NB4 (cell line): Measurements from ENCODE around the gene SYNE1.

Experiments used
- DNase-seq: peaks from one replicate; pipeline ENCODE4 v3.0.0; 2010; ENCODE audit warnings: low read depth
- H3K4me3 ChIP-seq: one replicate; pipeline ENCODE4 v1.5.1; 2011; ENCODE audit warnings: mild to moderate bottlenecking, low read depth, low read length, moderate library complexity
- CTCF ChIP-seq: IDR thresholded peaks from one replicate; pipeline ENCODE4 v1.5.1; 2012; ENCODE audit warnings: low read depth, low read length
- MYC ChIP-seq: IDR thresholded peaks from 2 replicates; pipeline ENCODE4 v1.6.1; 2011; ENCODE audit warnings: low read depth, low read length
- POLR2A ChIP-seq: IDR thresholded peaks from 2 replicates; pipeline ENCODE4 v1.6.1; 2011; ENCODE audit warnings: mild to moderate bottlenecking; ENCODE audit not compliant: insufficient read length; ENCODE audit errors: extremely low read depth
- TF ChIP-seq, protein P1 (sequence below): IDR thresholded peaks from 2 replicates; pipeline ENCODE4 v1.6.1; 2011; ENCODE audit warnings: low read depth, low read length

Gene SYNE1

GRCh38 chr6:152135755-152136448 lies 501.3 kb downstream of the SYNE1 start:
- no peak for DNase-seq
- no peak overlapping the region for H3K4me3 ChIP-seq
- TF ChIP-seq MYC (no peak), CTCF (no peak), POLR2A (no peak)
- TF ChIP-seq, protein P1, sequence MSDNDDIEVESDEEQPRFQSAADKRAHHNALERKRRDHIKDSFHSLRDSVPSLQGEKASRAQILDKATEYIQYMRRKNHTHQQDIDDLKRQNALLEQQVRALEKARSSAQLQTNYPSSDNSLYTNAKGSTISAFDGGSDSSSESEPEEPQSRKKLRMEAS = no peak

GRCh38 chr6:152130441-152130840 lies 506.7 kb downstream of the SYNE1 start:
- no peak for DNase-seq
- no peak for TF ChIP-seq MYC
- TF ChIP-seq POLR2A = no peak
- TF ChIP-seq, protein P1 = no peak
- no peak for TF ChIP-seq CTCF
- no peak overlapping the region for H3K4me3 ChIP-seq

GRCh38 chr6:152129691-152130151 lies 507.4 kb downstream of the SYNE1 start:
- no peak for DNase-seq
- no peak for TF ChIP-seq CTCF
- TF ChIP-seq MYC = no peak
- no peak for TF ChIP-seq POLR2A
- TF ChIP-seq, protein P1 = no peak
- no peak overlapping the region for H3K4me3 ChIP-seq

- TF ChIP-seq POLR2A = no peak
- TF ChIP-seq CTCF = no peak
- TF ChIP-seq MYC = no peak
- TF ChIP-seq, protein P1 = no peak
- no peak overlapping the region for H3K4me3 ChIP-seq
- no peak for DNase-seq
These were observed 509.6 kb downstream of the SYNE1 start for GRCh38 chr6:152127432-152128165.

DNA sequence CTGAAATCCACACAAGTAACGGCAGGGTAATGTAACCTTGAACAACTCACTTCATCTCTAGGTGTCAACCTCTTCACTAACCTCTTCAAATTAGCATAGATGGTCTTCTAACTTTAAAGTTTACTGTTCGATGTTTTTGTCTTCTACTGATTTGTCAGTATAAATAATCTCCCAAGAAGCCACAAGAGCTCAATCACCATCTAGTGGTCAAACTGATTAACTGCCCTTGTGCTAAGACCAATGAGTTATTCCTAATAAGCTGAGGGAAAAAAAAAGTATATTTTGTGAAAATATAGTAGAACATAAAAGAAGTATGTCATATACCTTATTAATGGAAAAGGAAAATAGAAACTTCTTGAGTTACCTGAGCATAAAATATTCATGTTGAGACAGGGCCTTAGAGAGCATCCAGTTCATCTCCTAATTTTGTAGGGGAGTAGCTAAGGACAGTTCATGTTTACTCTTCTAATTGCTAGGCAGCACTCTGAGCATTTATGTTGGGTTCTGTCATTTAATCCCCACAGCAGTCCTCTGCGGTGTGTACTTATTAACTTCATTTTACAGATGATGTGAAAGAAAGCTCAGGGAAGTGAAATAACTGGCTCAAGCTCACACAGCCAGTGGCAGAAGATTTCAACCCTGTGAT lies 512.6 kb downstream of the SYNE1 start:
- no peak overlapping the region for H3K4me3 ChIP-seq
- DNase-seq = peak; percentile 52
- TF ChIP-seq CTCF = peak; percentile 65
- TF ChIP-seq, protein P1 = no peak
